Ishikawa (cell line): Measurements from ENCODE around the gene KRT83.

Experiments used
- CEBPB ChIP-seq: IDR thresholded peaks from 2 replicates; pipeline ENCODE4 v1.6.1; 2012
- CREB1 ChIP-seq: IDR thresholded peaks from 2 replicates; pipeline ENCODE4 v1.6.1; 2012; ENCODE audit warnings: low read depth
- EGR1 ChIP-seq: IDR thresholded peaks from 2 replicates; pipeline ENCODE4 v1.6.1; 2012
- EP300 ChIP-seq: IDR thresholded peaks from 2 replicates; pipeline ENCODE4 v1.6.1; 2012; ENCODE audit warnings: borderline replicate concordance
- FOXM1 ChIP-seq: IDR thresholded peaks from 2 replicates; pipeline ENCODE4 v1.6.1; 2012; ENCODE audit warnings: low read depth, borderline replicate concordance
- NFIC ChIP-seq: IDR thresholded peaks from 2 replicates; pipeline ENCODE4 v1.6.1; 2012
- RAD21 ChIP-seq: IDR thresholded peaks from 2 replicates; pipeline ENCODE4 v1.6.1; 2012; ENCODE audit warnings: low read depth
- TAF1 ChIP-seq: IDR thresholded peaks from 2 replicates; pipeline ENCODE4 v1.6.1; 2012; ENCODE audit warnings: low read depth, mild to moderate bottlenecking
- TCF12 ChIP-seq: IDR thresholded peaks from 2 replicates; pipeline ENCODE4 v1.6.1; 2012; ENCODE audit warnings: low read depth
- TEAD4 ChIP-seq: IDR thresholded peaks from 2 replicates; pipeline ENCODE4 v1.6.1; 2012
- YY1 ChIP-seq: IDR thresholded peaks from 2 replicates; pipeline ENCODE4 v1.6.1; 2012; ENCODE audit warnings: low read depth
- ZBTB7A ChIP-seq: IDR thresholded peaks from 2 replicates; pipeline ENCODE4 v1.6.1; 2012; ENCODE audit warnings: low read depth
- TF ChIP-seq, protein P1 (sequence below): IDR thresholded peaks from 2 replicates; pipeline ENCODE4 v1.6.1; 2012
- TF ChIP-seq, protein P2 (sequence below): IDR thresholded peaks from 2 replicates; pipeline ENCODE4 v1.6.1; 2012
- TF ChIP-seq, protein P3 (sequence below): IDR thresholded peaks from 2 replicates; pipeline ENCODE4 v1.6.1; 2012; ENCODE audit warnings: low read depth, mild to moderate bottlenecking

The KRT83 gene

DNA sequence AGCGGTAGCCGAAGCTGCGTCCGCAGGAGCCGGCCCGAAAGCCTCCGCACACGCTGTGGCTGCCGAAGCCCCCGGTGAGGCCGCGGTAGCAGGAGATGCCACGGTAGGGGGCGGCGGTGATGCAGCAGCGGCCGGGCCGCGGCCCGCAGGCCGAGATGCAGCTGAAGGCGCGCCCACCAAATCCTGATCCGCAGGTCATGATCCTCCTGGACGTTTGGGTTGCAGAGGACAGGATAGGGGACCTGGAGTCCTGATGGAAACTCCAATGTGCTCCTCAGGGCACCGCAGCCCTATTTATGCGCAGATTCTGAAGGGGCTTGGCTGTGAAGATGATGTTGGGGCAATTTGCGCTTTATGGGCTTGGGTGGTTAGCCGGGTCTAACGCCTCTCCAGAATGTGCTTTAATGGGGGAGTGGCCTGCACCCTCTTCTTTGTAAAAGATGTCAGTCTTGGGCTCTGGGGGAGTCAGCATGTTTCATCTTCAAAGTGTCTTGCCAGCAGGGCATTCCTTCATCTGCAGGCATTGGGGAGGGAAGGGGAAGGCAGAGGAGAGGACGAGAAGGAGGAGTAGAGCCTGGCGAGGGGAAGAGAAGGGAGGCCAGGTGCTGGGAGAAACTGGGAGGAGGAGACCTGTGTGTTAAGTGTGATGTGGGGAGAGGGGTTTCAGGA lies 29.8 kb downstream of the KRT83 start, which contains the start of gene KRT81:
KRT81 (minus strand) TSS at position 268 of the 669 bp plus-strand sequence; CDS start at position 199, 69 bp downstream.
- TF ChIP-seq EP300 (no peak), CREB1 (no peak), TCF12 (no peak)

- peak; percentile 20; the same call in 1 of the 2 replicates for TF ChIP-seq RAD21
These were observed 34.1 kb downstream of the KRT83 start for GRCh38 chr12:52286857-52287785.

- TF ChIP-seq CEBPB (no peak), RAD21 (no peak), TEAD4 (no peak), EP300 (no peak), TCF12 (no peak)
- TF ChIP-seq, protein P1, sequence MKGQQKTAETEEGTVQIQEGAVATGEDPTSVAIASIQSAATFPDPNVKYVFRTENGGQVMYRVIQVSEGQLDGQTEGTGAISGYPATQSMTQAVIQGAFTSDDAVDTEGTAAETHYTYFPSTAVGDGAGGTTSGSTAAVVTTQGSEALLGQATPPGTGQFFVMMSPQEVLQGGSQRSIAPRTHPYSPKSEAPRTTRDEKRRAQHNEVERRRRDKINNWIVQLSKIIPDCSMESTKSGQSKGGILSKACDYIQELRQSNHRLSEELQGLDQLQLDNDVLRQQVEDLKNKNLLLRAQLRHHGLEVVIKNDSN = no peak
These were observed 35.2 kb downstream of the KRT83 start for GRCh38 chr12:52285851-52286530.

DNA sequence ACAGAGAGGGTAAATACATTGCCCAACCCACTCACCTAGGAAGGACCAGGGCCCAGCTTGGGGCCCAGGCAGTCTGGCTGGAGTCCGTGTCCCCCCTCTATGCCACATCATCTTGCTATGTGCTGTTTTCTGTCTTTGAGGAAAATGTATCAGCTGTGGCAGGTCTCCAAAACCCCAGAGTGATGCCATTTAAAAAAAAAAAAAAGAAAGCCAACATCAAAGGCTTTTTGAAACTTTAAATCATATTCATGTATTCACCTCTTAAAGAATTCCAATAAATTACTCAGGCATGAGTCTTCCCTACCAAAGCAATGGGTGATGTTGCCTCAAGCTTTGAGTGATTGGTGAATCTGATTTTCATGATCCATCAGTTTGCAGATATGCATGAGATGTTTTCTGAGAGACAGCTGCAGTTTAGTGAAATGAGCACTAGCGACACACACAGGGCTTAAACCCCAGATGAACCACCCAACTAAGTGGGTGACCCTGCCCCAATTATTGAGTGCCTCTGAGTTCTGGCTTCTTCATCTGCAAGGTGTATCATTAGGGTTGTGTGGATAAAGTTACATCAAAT lies 35.9 kb downstream of the KRT83 start:
- TF ChIP-seq EP300 (peak; percentile 58; the same call in 1 of the 2 replicates), TEAD4 (0 out of 2 replicates have a peak, but pooled peaks have one; percentile 24), NFIC (peak; percentile 47; the same call in 1 of the 2 replicates), YY1 (no peak), CREB1 (0 out of 2 replicates have a peak, but pooled peaks have one; percentile 6), ZBTB7A (no peak)

DNA sequence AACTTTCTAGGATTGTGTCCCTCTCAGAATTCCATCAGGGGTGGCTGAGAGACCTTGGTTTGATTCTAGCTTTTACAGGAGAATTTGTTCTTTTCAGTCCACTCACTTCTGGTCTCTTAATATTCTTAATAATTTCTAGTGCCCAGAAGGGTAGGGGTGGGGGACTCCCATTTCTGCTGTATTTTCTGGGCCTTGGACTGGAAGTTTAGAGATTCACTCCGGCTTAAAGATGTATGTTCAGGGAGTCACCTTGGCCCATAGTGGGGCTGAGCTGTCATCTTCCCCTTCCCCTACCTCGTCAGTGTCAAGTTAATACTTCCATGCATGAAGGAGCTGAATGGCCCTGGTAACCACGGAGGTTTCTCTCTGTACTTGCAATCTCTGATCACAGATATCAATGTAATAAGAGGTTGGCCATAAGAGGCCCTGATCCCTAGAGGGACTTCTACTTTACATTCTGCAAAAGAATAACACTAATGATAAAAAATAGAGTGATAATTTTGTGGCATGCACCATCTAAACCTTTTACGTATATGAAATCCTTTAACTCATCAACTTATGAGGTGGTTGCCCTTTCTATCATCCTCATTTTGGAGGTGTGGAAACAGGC lies 36.5 kb downstream of the KRT83 start:
- TF ChIP-seq EP300 (no peak), CEBPB (no peak), FOXM1 (no peak), TAF1 (no peak), YY1 (no peak), RAD21 (no peak), ZBTB7A (no peak), TEAD4 (no peak), EGR1 (no peak), NFIC (no peak), TCF12 (no peak), CREB1 (no peak)
- TF ChIP-seq, protein P1 = no peak
- TF ChIP-seq, protein P2, sequence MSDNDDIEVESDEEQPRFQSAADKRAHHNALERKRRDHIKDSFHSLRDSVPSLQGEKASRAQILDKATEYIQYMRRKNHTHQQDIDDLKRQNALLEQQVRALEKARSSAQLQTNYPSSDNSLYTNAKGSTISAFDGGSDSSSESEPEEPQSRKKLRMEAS = no peak
- TF ChIP-seq, protein P3, sequence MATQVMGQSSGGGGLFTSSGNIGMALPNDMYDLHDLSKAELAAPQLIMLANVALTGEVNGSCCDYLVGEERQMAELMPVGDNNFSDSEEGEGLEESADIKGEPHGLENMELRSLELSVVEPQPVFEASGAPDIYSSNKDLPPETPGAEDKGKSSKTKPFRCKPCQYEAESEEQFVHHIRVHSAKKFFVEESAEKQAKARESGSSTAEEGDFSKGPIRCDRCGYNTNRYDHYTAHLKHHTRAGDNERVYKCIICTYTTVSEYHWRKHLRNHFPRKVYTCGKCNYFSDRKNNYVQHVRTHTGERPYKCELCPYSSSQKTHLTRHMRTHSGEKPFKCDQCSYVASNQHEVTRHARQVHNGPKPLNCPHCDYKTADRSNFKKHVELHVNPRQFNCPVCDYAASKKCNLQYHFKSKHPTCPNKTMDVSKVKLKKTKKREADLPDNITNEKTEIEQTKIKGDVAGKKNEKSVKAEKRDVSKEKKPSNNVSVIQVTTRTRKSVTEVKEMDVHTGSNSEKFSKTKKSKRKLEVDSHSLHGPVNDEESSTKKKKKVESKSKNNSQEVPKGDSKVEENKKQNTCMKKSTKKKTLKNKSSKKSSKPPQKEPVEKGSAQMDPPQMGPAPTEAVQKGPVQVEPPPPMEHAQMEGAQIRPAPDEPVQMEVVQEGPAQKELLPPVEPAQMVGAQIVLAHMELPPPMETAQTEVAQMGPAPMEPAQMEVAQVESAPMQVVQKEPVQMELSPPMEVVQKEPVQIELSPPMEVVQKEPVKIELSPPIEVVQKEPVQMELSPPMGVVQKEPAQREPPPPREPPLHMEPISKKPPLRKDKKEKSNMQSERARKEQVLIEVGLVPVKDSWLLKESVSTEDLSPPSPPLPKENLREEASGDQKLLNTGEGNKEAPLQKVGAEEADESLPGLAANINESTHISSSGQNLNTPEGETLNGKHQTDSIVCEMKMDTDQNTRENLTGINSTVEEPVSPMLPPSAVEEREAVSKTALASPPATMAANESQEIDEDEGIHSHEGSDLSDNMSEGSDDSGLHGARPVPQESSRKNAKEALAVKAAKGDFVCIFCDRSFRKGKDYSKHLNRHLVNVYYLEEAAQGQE = no peak

GRCh38 chr12:52280796-52281560 lies 40.2 kb downstream of the KRT83 start:
- TF ChIP-seq, protein P3 = no peak
- TF ChIP-seq EP300 (peak; percentile 94), TAF1 (no peak), TEAD4 (peak; percentile 97), TCF12 (peak; percentile 43; the same call in 1 of the 2 replicates), CREB1 (0 out of 2 replicates have a peak, but pooled peaks have one; percentile 8), RAD21 (peak; percentile 32; the same call in 1 of the 2 replicates), FOXM1 (peak; percentile 70), NFIC (peak; percentile 98), EGR1 (no peak), YY1 (peak; percentile 55; the same call in 1 of the 2 replicates), CEBPB (peak; percentile 58), ZBTB7A (peak; percentile 33)
- TF ChIP-seq, protein P1 = no peak; the same call in 1 of the 2 replicates
- TF ChIP-seq, protein P2 = peak; percentile 53; the same call in 1 of the 2 replicates
